ENCODE results near the gene FBXL15. TPM values are rescaled to one million over a fixed set of nuclear protein-coding genes. Genes with fewer than 3 reads are reported as not detected.

FBXL15 gene
- total and polyA plus RNA-seq, 2 of the 13 experiments (the other 11 are each of a cell fraction or from before 2014, with no cell fraction given) = 4.3 to 8.3 TPM

DNA sequence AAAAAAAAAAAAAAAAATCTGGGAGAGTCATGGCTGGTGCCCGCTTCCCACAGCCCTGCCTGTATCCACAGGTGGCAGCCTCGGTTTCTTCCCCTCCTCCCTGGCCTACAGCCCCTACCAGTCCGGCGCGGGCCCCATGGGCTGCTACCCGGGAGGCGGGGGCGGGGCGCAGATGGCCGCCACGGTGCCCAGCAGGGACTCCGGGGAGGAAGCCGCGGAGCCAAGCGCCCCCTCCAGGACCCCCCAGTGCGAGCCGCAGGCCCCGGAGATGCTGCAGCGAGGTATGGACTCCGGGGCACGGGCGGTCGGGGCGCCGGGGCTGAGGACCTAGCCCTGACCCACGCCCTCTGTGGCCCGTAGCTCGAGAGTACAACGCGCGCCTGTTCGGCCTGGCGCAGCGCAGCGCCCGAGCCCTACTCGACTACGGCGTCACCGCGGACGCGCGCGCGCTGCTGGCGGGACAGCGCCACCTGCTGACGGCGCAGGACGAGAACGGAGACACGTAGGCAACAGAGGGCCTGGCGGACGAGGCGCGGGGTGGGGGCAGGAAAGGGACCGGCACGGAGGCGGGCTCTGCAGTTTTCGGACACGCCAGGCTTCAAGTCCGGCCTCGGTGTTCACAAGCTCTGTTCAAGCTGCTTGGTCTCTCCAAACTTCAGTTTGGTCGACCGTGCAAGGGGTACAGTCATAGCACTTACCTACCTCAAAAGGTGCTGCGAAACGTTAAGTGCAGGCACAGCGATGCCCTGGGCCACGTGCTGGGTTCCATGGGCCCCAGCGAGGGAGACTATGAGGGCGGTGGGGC lies 21.2 kb upstream of the FBXL15 start (continued):
- 0 out of 2 replicates have a peak, but pooled peaks have one; percentile 71 for TF ChIP-seq ZNF124 (CRISPR knock-in tag; IDR thresholded peaks at IDR 0.05)
- TF ChIP-seq, protein P1, sequence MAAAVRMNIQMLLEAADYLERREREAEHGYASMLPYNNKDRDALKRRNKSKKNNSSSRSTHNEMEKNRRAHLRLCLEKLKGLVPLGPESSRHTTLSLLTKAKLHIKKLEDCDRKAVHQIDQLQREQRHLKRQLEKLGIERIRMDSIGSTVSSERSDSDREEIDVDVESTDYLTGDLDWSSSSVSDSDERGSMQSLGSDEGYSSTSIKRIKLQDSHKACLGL (CRISPR knock-in tag; IDR thresholded peaks at IDR 0.05) = peak; percentile 89
- peak; percentile 59; the same call in 1 of the 2 replicates for TF ChIP-seq NRL (CRISPR knock-in tag; IDR thresholded peaks at IDR 0.05; ENCODE audit: borderline replicate concordance)
- TF ChIP-seq ZNF234 (CRISPR knock-in tag; conservative IDR thresholded peaks at IDR 0.05) = no peak
- TF ChIP-seq, protein P2, sequence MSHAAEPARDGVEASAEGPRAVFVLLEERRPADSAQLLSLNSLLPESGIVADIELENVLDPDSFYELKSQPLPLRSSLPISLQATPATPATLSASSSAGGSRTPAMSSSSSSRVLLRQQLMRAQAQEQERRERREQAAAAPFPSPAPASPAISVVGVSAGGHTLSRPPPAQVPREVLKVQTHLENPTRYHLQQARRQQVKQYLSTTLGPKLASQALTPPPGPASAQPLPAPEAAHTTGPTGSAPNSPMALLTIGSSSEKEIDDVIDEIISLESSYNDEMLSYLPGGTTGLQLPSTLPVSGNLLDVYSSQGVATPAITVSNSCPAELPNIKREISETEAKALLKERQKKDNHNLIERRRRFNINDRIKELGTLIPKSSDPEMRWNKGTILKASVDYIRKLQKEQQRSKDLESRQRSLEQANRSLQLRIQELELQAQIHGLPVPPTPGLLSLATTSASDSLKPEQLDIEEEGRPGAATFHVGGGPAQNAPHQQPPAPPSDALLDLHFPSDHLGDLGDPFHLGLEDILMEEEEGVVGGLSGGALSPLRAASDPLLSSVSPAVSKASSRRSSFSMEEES (CRISPR knock-in tag; IDR thresholded peaks at IDR 0.05) = peak; percentile 40; the same call in 1 of the 2 replicates
- no peak for TF ChIP-seq ZNF572 (CRISPR knock-in tag; IDR thresholded peaks at IDR 0.05)
- TF ChIP-seq, protein P3, sequence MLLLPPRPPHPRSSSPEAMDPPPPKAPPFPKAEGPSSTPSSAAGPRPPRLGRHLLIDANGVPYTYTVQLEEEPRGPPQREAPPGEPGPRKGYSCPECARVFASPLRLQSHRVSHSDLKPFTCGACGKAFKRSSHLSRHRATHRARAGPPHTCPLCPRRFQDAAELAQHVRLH (CRISPR knock-in tag; IDR thresholded peaks at IDR 0.05; ENCODE audit: borderline replicate concordance, low read depth) = peak; percentile 92
- no peak for TF ChIP-seq IKZF4 (CRISPR knock-in tag; IDR thresholded peaks at IDR 0.05; ENCODE audit: borderline replicate concordance, low read depth, not compliant biosample characterization)
- TF ChIP-seq ZNF496 (CRISPR knock-in tag; IDR thresholded peaks at IDR 0.05; ENCODE audit: insufficient replicate concordance) = no peak
- TF ChIP-seq, protein P4, sequence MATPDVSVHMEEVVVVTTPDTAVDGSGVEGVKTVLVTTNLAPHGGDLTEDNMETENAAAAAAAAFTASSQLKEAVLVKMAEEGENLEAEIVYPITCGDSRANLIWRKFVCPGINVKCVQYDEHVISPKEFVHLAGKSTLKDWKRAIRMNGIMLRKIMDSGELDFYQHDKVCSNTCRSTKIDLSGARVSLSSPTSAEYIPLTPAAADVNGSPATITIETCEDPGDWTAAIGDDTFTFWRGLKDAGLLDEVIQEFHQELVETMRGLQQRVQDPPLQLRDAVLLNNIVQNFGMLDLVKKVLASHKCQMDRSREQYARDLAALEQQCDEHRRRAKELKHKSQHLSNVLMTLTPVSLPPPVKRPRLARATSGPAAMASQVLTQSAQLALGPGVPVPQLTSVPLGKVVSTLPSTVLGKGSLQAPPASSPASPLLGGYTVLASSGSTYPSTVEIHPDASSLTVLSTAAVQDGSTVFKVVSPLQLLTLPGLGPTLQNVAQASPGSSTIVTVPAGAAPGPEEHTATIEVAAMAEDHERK (CRISPR knock-in tag; IDR thresholded peaks at IDR 0.05; ENCODE audit: low read depth) = peak; percentile 83
- TF ChIP-seq, protein P5, sequence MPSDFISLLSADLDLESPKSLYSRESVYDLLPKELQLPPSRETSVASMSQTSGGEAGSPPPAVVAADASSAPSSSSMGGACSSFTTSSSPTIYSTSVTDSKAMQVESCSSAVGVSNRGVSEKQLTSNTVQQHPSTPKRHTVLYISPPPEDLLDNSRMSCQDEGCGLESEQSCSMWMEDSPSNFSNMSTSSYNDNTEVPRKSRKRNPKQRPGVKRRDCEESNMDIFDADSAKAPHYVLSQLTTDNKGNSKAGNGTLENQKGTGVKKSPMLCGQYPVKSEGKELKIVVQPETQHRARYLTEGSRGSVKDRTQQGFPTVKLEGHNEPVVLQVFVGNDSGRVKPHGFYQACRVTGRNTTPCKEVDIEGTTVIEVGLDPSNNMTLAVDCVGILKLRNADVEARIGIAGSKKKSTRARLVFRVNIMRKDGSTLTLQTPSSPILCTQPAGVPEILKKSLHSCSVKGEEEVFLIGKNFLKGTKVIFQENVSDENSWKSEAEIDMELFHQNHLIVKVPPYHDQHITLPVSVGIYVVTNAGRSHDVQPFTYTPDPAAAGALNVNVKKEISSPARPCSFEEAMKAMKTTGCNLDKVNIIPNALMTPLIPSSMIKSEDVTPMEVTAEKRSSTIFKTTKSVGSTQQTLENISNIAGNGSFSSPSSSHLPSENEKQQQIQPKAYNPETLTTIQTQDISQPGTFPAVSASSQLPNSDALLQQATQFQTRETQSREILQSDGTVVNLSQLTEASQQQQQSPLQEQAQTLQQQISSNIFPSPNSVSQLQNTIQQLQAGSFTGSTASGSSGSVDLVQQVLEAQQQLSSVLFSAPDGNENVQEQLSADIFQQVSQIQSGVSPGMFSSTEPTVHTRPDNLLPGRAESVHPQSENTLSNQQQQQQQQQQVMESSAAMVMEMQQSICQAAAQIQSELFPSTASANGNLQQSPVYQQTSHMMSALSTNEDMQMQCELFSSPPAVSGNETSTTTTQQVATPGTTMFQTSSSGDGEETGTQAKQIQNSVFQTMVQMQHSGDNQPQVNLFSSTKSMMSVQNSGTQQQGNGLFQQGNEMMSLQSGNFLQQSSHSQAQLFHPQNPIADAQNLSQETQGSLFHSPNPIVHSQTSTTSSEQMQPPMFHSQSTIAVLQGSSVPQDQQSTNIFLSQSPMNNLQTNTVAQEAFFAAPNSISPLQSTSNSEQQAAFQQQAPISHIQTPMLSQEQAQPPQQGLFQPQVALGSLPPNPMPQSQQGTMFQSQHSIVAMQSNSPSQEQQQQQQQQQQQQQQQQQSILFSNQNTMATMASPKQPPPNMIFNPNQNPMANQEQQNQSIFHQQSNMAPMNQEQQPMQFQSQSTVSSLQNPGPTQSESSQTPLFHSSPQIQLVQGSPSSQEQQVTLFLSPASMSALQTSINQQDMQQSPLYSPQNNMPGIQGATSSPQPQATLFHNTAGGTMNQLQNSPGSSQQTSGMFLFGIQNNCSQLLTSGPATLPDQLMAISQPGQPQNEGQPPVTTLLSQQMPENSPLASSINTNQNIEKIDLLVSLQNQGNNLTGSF (CRISPR knock-in tag; IDR thresholded peaks at IDR 0.05) = no peak; the same call in 1 of the 2 replicates
- peak; percentile 93 for TF ChIP-seq KMT2A (CRISPR knock-in tag; IDR thresholded peaks at IDR 0.05)
- TF ChIP-seq ZNF552 (CRISPR knock-in tag; IDR thresholded peaks at IDR 0.05; ENCODE audit: borderline replicate concordance) = peak; percentile 75
- TF ChIP-seq PAWR (CRISPR knock-in tag; IDR thresholded peaks at IDR 0.05; ENCODE audit: borderline replicate concordance) = no peak

All from HepG2 (cell line).